CD14-positive monocyte (primary cell): ENCODE results near the gene SNAP25. TPM values are rescaled to one million over a fixed set of nuclear protein-coding genes. Genes with fewer than 3 reads are reported as not detected.

ENCODE experiments used
- DNase-seq, 3 donors: peaks; one replicate each; pipeline ENCODE4 v3.0.0-alpha.2; 2011 to 2022
- H2AFZ ChIP-seq: 2 replicates; pipeline ENCODE4 v1.6.0; 2012; ENCODE audit warnings: mild to moderate bottlenecking, low read depth, low read length, inconsistent platforms; ENCODE audit not compliant: insufficient read depth, poor library complexity, severe bottlenecking
- H3K27ac ChIP-seq, 2 donors: 1 replicate in 1 of 2; 2 replicates in 1 of 2; pipeline ENCODE4 v1.5.1; 2012 to 2013; ENCODE audit warnings: low read length in 2 of 2, control low read depth in 1 of 2, inconsistent platforms in 1 of 2, low read depth in 1 of 2, mild to moderate bottlenecking in 1 of 2
- H3K27me3 ChIP-seq, 2 donors: one replicate each; pipeline versions ENCODE4 v1.6.0 to v1.6.1; 2011 to 2013; ENCODE audit warnings: low read length in 2 of 2; ENCODE audit not compliant: control insufficient read depth in 2 of 2, insufficient read depth in 2 of 2
- H3K36me3 ChIP-seq, 2 donors: replicated peaks in 1 of 2; 1 replicate in 1 of 2; 2 replicates in 1 of 2; pipeline versions ENCODE4 v1.5.1 to v1.6.1; 2012 to 2013; ENCODE audit warnings: low read length in 2 of 2, control low read depth in 1 of 2, inconsistent platforms in 1 of 2, mild to moderate bottlenecking in 1 of 2; ENCODE audit not compliant: insufficient read depth in 2 of 2, control insufficient read depth in 1 of 2
- H3K4me1 ChIP-seq, 2 donors: 1 replicate in 1 of 2; 2 replicates in 1 of 2; pipeline versions ENCODE4 v1.5.1 to v1.6.1; 2012 to 2013; ENCODE audit warnings: low read length in 2 of 2, control low read depth in 1 of 2, inconsistent platforms in 1 of 2, mild to moderate bottlenecking in 1 of 2, moderate library complexity in 1 of 2; ENCODE audit not compliant: insufficient read depth in 2 of 2, control insufficient read depth in 1 of 2
- H3K4me2 ChIP-seq: replicated peaks from 2 replicates; pipeline ENCODE3; 2012; ENCODE audit warnings: low read length, moderate library complexity, mild to moderate bottlenecking; ENCODE audit not compliant: poor library complexity, severe bottlenecking; ENCODE audit errors: extremely low read depth
- H3K4me3 ChIP-seq, 3 experiments: fragments of 200-600 bp in 1 of 3; sonication (generic) in 1 of 3; replicated peaks in 1 of 3; 1 replicate in 2 of 3; 2 replicates in 1 of 3; pipeline ENCODE4 v1.5.1; 2011 to 2013; ENCODE audit warnings: low read length in 3 of 3, mild to moderate bottlenecking in 3 of 3, control low read depth in 2 of 3, low read depth in 2 of 3, inconsistent platforms in 1 of 3, moderate library complexity in 1 of 3
- H3K79me2 ChIP-seq: 2 replicates; pipeline ENCODE4 v1.6.0; 2012; ENCODE audit warnings: mild to moderate bottlenecking, control low read depth, inconsistent platforms, low read length, moderate library complexity; ENCODE audit not compliant: insufficient read depth
- H3K9ac ChIP-seq: 2 replicates; pipeline ENCODE4 v1.6.0; 2017; ENCODE audit warnings: low read length, mild to moderate bottlenecking; ENCODE audit not compliant: insufficient read depth, poor library complexity, severe bottlenecking
- H3K9me3 ChIP-seq, 2 donors: replicated peaks in 1 of 2; 1 replicate in 1 of 2; 2 replicates in 1 of 2; pipeline versions ENCODE4 v1.5.1 to v1.6.1; 2012 to 2013; ENCODE audit warnings: low read length in 2 of 2, control low read depth in 1 of 2; ENCODE audit not compliant: control insufficient read depth in 1 of 2, insufficient read depth in 1 of 2
- H4K20me1 ChIP-seq: 2 replicates; pipeline ENCODE4 v1.6.0; 2012; ENCODE audit warnings: mild to moderate bottlenecking, low read length, control low read depth, moderate library complexity; ENCODE audit not compliant: insufficient read depth
- H3K27ac Mint-ChIP-seq, 7 donors: one replicate each; pipeline ENCODE4 v1.8.0; 2020; ENCODE audit warnings: mild to moderate bottlenecking in 7 of 7, mixed read lengths in 7 of 7, moderate library complexity in 6 of 7, inconsistent platforms in 2 of 7
- H3K27me3 Mint-ChIP-seq, 3 donors: one replicate each; pipeline ENCODE4 v1.8.0; 2021 to 2022; ENCODE audit warnings: low read depth in 3 of 3, mild to moderate bottlenecking in 3 of 3, mixed read lengths in 3 of 3, moderate library complexity in 3 of 3, inconsistent platforms in 1 of 3
- H3K36me3 Mint-ChIP-seq, 2 donors: one replicate each; pipeline ENCODE4 v1.8.0; 2020; ENCODE audit warnings: mixed read lengths in 2 of 2, inconsistent platforms in 1 of 2, mild to moderate bottlenecking in 1 of 2
- H3K4me1 Mint-ChIP-seq: one replicate; pipeline ENCODE4 v1.8.0; 2020; ENCODE audit warnings: mild to moderate bottlenecking, mixed read lengths
- H3K4me3 Mint-ChIP-seq, 2 donors: one replicate each; pipeline ENCODE4 v1.8.0; 2020; ENCODE audit warnings: mild to moderate bottlenecking in 2 of 2, mixed read lengths in 2 of 2, moderate library complexity in 1 of 2
- H3K9me3 Mint-ChIP-seq, 7 donors: one replicate each; pipeline ENCODE4 v1.8.0; 2020 to 2022; ENCODE audit warnings: mixed read lengths in 7 of 7, mild to moderate bottlenecking in 6 of 7, moderate library complexity in 6 of 7, inconsistent platforms in 2 of 7
- CTCF ChIP-seq: fragments of 200-600 bp; IDR thresholded peaks from one replicate; pipeline ENCODE4 v1.8.0; 2022; ENCODE audit warnings: antibody characterized with exemption, mild to moderate bottlenecking
- WGBS: methylation state at CpG from one replicate; pipeline ENCODE4 v1.1.5; 2013; ENCODE audit warnings: missing lambda C conversion rate; ENCODE audit not compliant: insufficient coverage; 5-methylcytosine and 5-hydroxymethylcytosine counted together
- intact Hi-C, 2 donors: fragments of 100-400 bp; cut with micrococcal nuclease; formaldehyde crosslinking; loops; one replicate each; pipeline versions ENCODE4 v1.15.0 to v1.15.1; 2023
- polyA plus RNA-seq, 3 donors: library from polyadenylated mRNA; depleted of rRNA in 1 of 3; unstranded in 2 of 3; stranded (reverse) in 1 of 3; fragments of 300-500 nt in 2 of 3; fragments of >200 nt in 1 of 3; fragmentation: Illumina TruSeq in 2 of 3; gene quantifications; 1 replicate in 2 of 3; 2 replicates in 1 of 3; pipeline ENCODE4 v1.2.3, GENCODE V29; 2012 to 2021

Gene SNAP25
- polyA plus RNA-seq, 3 donors = not detected

- intact Hi-C loops = no loop called here
- H3K27me3 ChIP-seq = no peaks in the 10 kb centered on the region
- Mint-ChIP-seq H3K27ac (peak overlapping the region in 1 of 7 donors; percentile 70), H3K36me3 (no peaks in the 10 kb centered on the region), H3K27me3 (peaks cover 2% of the 10 kb centered on the region in 3 donors), H3K4me3 (no peak overlapping the region), H3K4me1 (peaks cover 8% of the 10 kb centered on the region), H3K9me3 (peaks cover 5 to 17% (median 7%) of the 10 kb centered on the region in 7 donors)
- peaks cover 4 to 17% of the 10 kb centered on the region in 2 donors for H3K9me3 ChIP-seq
- TF ChIP-seq CTCF = no peak
- no peaks in the 10 kb centered on the region for H3K36me3 ChIP-seq
- H3K9ac ChIP-seq = no peak overlapping the region
- H3K4me1 ChIP-seq = peaks cover 0 to 2% of the 10 kb centered on the region in 2 donors
- no peak for DNase-seq
- H3K4me3 ChIP-seq = no peak overlapping the region
- H3K4me2 ChIP-seq = no peak overlapping the region
- H4K20me1 ChIP-seq = no peaks in the 10 kb centered on the region
- H2AFZ ChIP-seq = no peak overlapping the region
- WGBS = no CpG with 5 or more reads among the region's 2 CpGs
- no peaks in the 10 kb centered on the region for H3K79me2 ChIP-seq
- no peak overlapping the region for H3K27ac ChIP-seq
Observed at GRCh38 chr20:10338426-10339180, 120.0 kb downstream of the SNAP25 start.

GRCh38 chr20:10339609-10340008 is 121.0 kb downstream of the SNAP25 start:
- Histone ChIP-seq H4K20me1 (no peaks in the 10 kb centered on the region), H3K9me3 (peaks cover 4 to 17% of the 10 kb centered on the region in 2 donors), H3K4me3 (no peak overlapping the region), H3K36me3 (no peaks in the 10 kb centered on the region), H3K4me2 (no peak overlapping the region), H2AFZ (no peak overlapping the region), H3K79me2 (no peaks in the 10 kb centered on the region), H3K9ac (no peak overlapping the region), H3K27ac (no peak overlapping the region), H3K4me1 (peaks cover 0 to 2% of the 10 kb centered on the region in 2 donors), H3K27me3 (no peaks in the 10 kb centered on the region)
- no peaks in the 10 kb centered on the region for H3K36me3 Mint-ChIP-seq
- DNase-seq = no peak
- H3K9me3 Mint-ChIP-seq = peaks cover 5 to 17% (median 7%) of the 10 kb centered on the region in 7 donors
- intact Hi-C loops = no loop called here
- TF ChIP-seq CTCF = no peak
- 100% methylated on average over 1 of the region's 1 CpG for WGBS
- no peak overlapping the region for H3K4me3 Mint-ChIP-seq
- peaks cover 2% of the 10 kb centered on the region in 3 donors for H3K27me3 Mint-ChIP-seq
- H3K4me1 Mint-ChIP-seq = peaks cover 8% of the 10 kb centered on the region
- peak overlapping the region in 1 of 7 donors; percentile 7 for H3K27ac Mint-ChIP-seq
